GM21423 (cell line): ENCODE measurements around the gene DLL4.
"Not testable (repeated sequence)": the region's sequence is repeated elsewhere in the genome, so short reads cannot be mapped to it uniquely, and the experiment has no call there.

ENCODE experiments used
- ATAC-seq: cut with Tn5 transposase; IDR thresholded peaks from one replicate; pipeline ENCODE4 v1.9.1; 2021; ENCODE audit warnings: mild to moderate bottlenecking, moderate library complexity; ENCODE audit not compliant: unreplicated experiment

The DLL4 gene

DNA sequence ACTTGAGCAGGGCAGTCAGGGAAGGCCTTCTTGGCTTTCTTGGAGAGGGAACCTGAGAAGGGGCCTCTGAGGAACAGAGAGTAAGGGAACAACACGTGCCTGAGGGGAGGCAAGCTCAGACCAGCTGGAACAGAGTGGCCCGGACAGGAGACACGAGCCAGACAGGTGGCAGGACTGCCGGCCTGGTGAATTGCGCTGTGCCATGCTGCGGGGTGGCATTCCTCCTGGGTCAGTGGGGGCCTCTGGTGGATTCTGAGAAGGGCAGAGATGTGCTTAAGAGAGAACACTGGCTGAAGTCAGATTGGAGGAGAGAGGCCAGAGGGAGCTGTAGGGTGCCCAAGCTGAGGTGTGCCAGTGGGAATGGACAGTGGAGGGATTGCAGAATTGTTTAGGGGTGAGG is 29.0 kb downstream of the DLL4 start:
- ATAC-seq, result no peak

DNA sequence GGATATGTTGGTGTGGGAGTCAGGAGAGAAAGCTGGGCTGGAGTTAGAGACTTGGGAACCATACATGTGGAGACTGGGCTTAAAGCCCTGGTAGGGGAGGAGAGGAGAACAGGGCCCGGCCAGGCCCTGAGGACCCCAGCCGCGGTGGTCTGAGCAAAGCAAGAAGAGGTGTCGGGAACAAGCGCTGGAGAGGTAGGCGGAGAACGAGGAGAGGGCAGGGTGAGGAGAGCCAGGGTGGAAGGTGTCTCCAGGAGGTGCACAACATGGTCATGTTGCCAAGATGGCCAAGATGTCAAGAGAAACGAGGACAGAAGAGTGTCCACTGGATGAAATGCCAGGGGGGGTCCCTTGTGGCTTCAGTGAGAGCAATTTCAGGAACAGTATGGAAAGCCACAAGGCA is 29.6 kb downstream of the DLL4 start:
- ATAC-seq, result no peak

DNA sequence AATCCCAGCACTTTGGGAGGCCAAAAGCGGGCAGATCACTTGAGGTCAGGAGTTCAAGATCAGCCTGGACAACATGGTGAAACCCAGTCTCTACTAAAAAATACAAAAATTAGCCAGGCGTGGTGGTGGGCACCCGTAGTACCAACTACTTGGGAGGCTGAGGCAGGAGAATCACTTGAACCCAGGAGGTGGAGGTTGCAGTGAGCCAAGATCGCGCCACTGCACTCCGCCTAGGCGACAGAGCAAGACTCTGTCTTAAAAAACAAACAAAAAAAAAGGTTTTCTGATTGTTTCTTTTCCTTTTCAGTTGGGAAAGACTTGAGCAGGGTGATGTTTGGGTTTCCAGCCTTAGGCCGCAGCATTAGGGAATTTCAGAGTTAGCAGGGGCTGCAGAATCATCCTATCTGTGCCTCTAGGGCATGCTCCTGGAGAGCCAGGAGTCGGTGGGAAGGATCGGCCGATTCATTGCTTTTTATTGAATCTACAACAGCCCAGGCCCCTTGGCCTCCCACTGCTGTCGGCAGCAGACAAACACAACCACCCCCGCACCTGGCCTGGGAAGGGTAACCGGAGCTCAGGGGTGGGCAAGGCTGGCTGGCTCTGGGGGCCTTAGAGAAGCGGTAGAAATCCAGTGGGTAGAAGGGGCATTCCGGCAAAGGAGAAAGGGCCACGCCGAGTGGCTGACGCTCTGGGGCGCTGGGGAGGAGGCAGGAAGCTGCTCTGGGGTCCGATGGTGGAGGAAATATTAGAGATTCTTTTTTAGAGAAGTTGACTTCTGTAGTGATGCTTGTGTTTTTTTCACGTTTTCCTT is 30.4 kb downstream of the DLL4 start:
- no peak for ATAC-seq

GRCh38 chr15:40960151-40960885 is 31.2 kb downstream of the DLL4 start:
- ATAC-seq, result no peak

GRCh38 chr15:40960925-40961324 is 31.8 kb downstream of the DLL4 start:
- ATAC-seq, result no peak

GRCh38 chr15:40961740-40962139 is 32.6 kb downstream of the DLL4 start:
- ATAC-seq, result not testable (repeated sequence)

GRCh38 chr15:40962317-40962716 is 33.2 kb downstream of the DLL4 start:
- ATAC-seq, result not testable (repeated sequence)

DNA sequence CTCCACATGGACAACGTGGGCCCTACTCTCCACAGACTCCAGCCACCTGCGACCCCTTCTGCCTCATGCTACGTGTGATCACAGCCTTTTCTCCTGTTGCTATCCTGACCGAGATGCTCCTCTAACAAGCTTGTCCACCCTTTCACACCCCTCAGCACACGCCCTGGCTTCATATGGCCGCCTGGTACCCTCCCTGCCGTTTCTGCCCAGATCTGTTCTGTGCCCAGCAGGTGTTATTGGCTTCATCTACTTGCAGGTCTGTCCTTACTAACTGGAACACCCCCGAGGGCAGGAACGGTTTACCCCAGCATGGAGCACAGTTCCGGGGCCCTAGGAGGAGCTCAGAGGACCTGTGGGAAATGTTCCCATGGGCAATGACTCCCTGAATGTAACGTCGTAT is 34.1 kb downstream of the DLL4 start:
- ATAC-seq, result no peak

GRCh38 chr15:40964006-40964405 is 34.9 kb downstream of the DLL4 start:
- ATAC-seq, result no peak

GRCh38 chr15:40964634-40965033 is 35.5 kb downstream of the DLL4 start:
- no peak for ATAC-seq

- no peak for ATAC-seq
Observed at GRCh38 chr15:40968290-40969085, 39.3 kb downstream of the DLL4 start.

GRCh38 chr15:40969363-40969762 is 40.2 kb downstream of the DLL4 start:
- ATAC-seq, result no peak

- ATAC-seq, result no peak
Observed at GRCh38 chr15:40974879-40975278, 45.7 kb downstream of the DLL4 start.

GRCh38 chr15:40976819-40977218 is 47.7 kb downstream of the DLL4 start:
- ATAC-seq, result no peak

DNA sequence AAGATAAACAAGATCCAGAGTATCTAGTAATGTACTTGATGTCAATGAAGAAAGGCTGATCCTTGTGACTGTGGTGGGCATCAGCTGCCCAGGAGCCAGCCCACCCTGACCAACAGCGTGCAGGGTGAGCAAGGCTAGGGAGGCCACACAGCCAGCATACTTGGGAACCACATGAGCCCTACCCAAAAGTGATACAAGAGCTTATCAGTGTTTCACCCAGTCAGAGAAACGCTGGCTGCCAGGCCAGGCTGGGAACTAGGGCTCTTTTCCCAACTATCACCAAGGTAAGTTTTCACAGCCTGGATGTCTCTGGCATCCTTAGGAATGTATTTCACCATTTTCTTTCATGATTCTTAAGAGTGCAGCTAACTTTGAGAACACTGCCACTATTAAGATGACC is 49.0 kb downstream of the DLL4 start:
- ATAC-seq, result no peak

DNA sequence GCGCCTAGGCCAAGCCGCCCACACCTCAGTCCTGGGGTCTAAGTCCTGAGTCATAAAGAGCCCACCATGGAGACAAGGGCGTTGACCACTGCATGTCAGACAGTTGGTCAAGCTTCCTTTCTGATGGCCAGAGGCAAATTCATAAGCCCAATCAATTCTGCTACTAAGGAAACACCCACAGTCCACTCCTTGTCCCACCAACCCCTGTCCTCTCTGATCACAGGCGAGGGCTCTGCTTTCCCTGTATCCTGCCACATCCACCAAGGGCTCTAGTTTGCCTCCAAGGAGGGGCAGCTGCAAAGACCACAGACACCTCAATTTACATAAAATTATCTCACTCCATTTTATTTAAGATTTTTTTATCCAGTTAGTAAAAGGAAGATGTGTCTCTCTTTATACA is 49.4 kb downstream of the DLL4 start:
- no peak for ATAC-seq

DNA sequence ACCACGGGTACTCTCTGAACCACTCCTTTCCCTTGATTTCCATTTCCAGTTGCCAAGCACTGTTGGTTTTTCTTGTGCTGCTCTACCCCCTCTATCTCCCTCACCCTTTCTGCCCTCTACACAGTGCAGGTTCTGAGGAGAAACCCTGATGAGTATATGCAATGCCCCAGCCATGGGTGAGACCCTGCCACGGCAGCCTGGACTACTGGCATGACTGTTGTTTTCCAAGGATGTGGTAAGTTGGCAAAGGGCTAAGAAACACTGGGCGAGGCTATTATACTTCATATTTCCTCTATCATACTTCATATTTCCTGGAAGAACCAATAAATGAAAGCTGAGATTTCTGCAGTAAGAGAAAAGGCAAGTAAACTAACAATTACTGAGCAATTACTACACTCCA is 52.0 kb downstream of the DLL4 start:
- no peak for ATAC-seq

DNA sequence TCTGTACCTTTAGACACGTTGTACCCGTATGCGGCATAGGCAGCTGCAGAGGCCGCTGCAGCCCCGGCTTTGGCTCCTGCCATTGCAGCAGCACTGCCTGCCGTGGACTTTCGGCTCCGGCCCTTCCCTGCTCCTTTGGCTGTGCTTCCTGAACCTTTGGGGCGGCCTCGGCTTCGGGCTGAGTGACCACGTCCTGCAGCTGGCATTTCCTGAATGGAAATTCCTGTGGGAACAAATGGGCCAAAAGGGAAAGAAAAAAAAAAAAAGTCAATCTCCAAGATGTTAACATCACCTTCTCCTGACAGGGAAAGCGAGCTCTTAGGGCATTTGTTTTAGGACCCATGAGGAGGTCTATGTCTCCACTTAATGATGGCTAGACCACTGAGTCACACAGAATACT is 53.7 kb downstream of the DLL4 start:
- ATAC-seq, result no peak

GRCh38 chr15:40984406-40984805 is 55.3 kb downstream of the DLL4 start:
- ATAC-seq, result no peak

DNA sequence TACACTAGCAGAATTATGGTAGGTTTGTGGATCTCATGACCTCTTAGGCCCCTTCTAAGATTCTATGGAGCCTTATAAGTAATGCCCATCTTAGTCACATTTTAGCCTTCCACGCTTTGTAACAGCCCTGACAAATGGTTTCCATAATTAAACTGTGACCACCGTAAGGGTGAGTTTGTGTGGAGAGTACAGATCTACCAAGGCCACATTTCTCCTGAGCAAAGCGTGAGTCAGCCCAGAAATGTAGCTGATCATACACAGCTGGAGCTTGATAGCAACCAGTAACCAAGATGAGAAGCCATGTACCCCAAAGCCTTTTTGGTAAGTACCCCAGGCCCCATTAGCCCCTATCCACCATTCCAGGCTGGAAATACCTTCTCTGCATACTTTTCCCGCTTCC is 55.8 kb downstream of the DLL4 start:
- ATAC-seq, result no peak

DNA sequence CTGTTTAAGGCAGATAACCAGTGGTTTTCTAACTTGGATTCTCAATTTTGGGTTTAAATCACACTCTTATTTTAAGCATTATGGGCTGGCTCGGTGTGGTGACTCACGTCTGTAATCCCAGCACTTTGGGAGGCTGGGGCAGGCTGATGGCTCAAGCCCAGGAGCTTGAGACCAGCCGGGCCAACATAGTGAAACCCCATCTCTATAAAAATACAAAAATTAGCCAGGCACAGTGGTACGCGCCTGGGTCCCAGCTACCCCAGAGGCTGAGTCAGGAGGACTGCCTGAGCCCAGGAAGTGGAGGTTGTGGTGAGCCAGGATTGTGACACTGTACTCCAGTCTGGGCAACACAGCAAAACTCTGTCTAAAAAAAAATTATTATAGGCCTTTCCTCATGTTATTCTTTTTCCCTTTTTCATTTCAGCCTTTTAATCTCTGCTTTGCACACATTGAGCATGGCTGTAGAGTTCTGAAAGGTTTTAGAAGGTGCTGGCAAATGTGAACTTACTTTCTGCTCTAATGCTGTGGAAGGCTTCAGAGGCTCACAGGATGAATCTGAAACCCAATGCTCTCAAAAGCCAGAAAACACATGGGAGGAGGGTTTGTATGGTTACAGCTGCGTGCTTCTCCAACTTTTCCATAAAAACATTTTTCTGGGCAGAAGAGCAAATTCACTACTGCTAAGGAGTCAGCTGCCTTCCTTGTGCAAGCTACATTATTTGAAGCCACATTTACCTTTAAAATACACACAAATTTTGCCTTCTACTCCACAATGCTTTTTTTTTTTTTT is 56.6 kb downstream of the DLL4 start:
- no peak for ATAC-seq
